Keratinocyte (primary cell): ENCODE data around the gene CKS1B.
A peak's percentile ranks its signal among the peaks of the same experiment; 100 is the strongest.

Experiments
- CTCF ChIP-seq, 3 experiments: IDR thresholded peaks in 1 of 3; conservative IDR thresholded peaks in 1 of 3; optimal IDR thresholded peaks in 1 of 3; 2 replicates in 2 of 3; 3 replicates in 1 of 3; pipeline versions ENCODE3 to v1.5.1; 2011; ENCODE audit warnings: low read length in 3 of 3, mild to moderate bottlenecking in 3 of 3, moderate library complexity in 2 of 3, control low read depth in 1 of 3, inconsistent platforms in 1 of 3; ENCODE audit not compliant: insufficient read depth in 2 of 3; ENCODE audit errors: extremely low read depth in 1 of 3
- EZH2 ChIP-seq: IDR thresholded peaks from one replicate; pipeline ENCODE4 v1.6.1; 2012; ENCODE audit warnings: inconsistent platforms, mild to moderate bottlenecking, low read length, moderate library complexity

- TF ChIP-seq CTCF (optimal IDR thresholded peaks at IDR 0.05 in 1 of 3, IDR thresholded peaks at IDR 0.05 in 1 of 3, conservative IDR thresholded peaks at IDR 0.05 in 1 of 3; ENCODE audit: extremely low read depth in 1 of 3, insufficient read depth in 2 of 3, low read length in 3 of 3) (peak in 2 of 3 experiments; percentile 25 to 36), EZH2 (no peak)
Measured at GRCh38 chr1:154937085-154937987, 37.1 kb upstream of the CKS1B start.
